GM23338 (cell line): ENCODE results near the gene ZDHHC12. TPM values are rescaled to one million over a fixed set of nuclear protein-coding genes. Genes with fewer than 3 reads are reported as not detected.
"Not testable (repeated sequence)": the region's sequence is repeated elsewhere in the genome, so short reads cannot be mapped to it uniquely, and the experiment has no call there.

Source experiments
- ATAC-seq: fragments of 200-7000 bp; cut with Tn5 transposase; 3 replicates; pipeline ENCODE4 v1.9.1; 2020
- DNase-seq: peaks from one replicate; pipeline ENCODE4 v3.0.0-alpha.2; 2015; ENCODE audit warnings: low spot score
- H2AFZ ChIP-seq: fragments of 200-600 bp; sonication (generic); 2 replicates; pipeline ENCODE4 v1.8.0; 2016; ENCODE audit warnings: antibody characterized with exemption, mild to moderate bottlenecking, moderate library complexity
- H3F3A ChIP-seq: fragments of 200-600 bp; sonication (generic); replicated peaks from 2 replicates; pipeline ENCODE4 v1.8.0; 2017; ENCODE audit warnings: antibody characterized with exemption, mixed run types, low read depth
- H3K27ac ChIP-seq: fragments of 200-600 bp; sonication (generic); 2 replicates; pipeline ENCODE4 v1.6.1; 2016; ENCODE audit warnings: low read depth
- H3K27me3 ChIP-seq: fragments of 200-600 bp; sonication (generic); 2 replicates; pipeline ENCODE4 v1.8.0; 2016; ENCODE audit warnings: mild to moderate bottlenecking, mixed run types, moderate library complexity; ENCODE audit not compliant: insufficient read depth
- H3K36me3 ChIP-seq: fragments of 200-600 bp; sonication (generic); 2 replicates; pipeline ENCODE4 v1.8.0; 2016; ENCODE audit warnings: mild to moderate bottlenecking; ENCODE audit not compliant: insufficient read depth
- H3K4me1 ChIP-seq: fragments of 200-600 bp; sonication (generic); 2 replicates; pipeline ENCODE4 v1.8.0; 2016; ENCODE audit warnings: mild to moderate bottlenecking, moderate library complexity; ENCODE audit not compliant: insufficient read depth
- H3K4me2 ChIP-seq: fragments of 200-600 bp; sonication (generic); 2 replicates; pipeline ENCODE4 v1.7.1; 2017; ENCODE audit warnings: mixed run types
- H3K4me3 ChIP-seq: fragments of 200-600 bp; sonication (generic); 2 replicates; pipeline ENCODE4 v1.6.1; 2016; ENCODE audit warnings: mixed run types
- H3K79me2 ChIP-seq: fragments of 200-600 bp; sonication (generic); replicated peaks from 2 replicates; pipeline ENCODE4 v1.8.0; 2017; ENCODE audit warnings: mild to moderate bottlenecking; ENCODE audit not compliant: insufficient read depth
- H3K9me2 ChIP-seq: fragments of 200-600 bp; sonication (generic); 2 replicates; pipeline ENCODE4 v1.8.0; 2017; ENCODE audit not compliant: insufficient read depth
- H4K20me1 ChIP-seq: fragments of 200-600 bp; sonication (generic); replicated peaks from 2 replicates; pipeline ENCODE4 v1.8.0; 2017; ENCODE audit warnings: mild to moderate bottlenecking; ENCODE audit not compliant: insufficient read depth
- H3K27ac Mint-ChIP-seq: 2 replicates; pipeline ENCODE4 v1.8.0; 2020; ENCODE audit warnings: inconsistent platforms, mild to moderate bottlenecking, moderate library complexity, mixed read lengths
- H3K27me3 Mint-ChIP-seq: 3 replicates; pipeline ENCODE4 v1.8.0; 2022; ENCODE audit warnings: low read depth, mild to moderate bottlenecking, moderate library complexity, mixed read lengths, inconsistent platforms; ENCODE audit not compliant: insufficient read depth, poor library complexity
- H3K36me3 Mint-ChIP-seq: 3 replicates; pipeline ENCODE4 v1.8.0; 2021; ENCODE audit warnings: low read depth, mild to moderate bottlenecking, inconsistent platforms, moderate library complexity, mixed read lengths
- H3K4me1 Mint-ChIP-seq: 3 replicates; pipeline ENCODE4 v1.8.0; 2020; ENCODE audit warnings: mild to moderate bottlenecking, inconsistent platforms, mixed read lengths
- H3K4me3 Mint-ChIP-seq: 3 replicates; pipeline ENCODE4 v1.8.0; 2021; ENCODE audit warnings: moderate library complexity, mild to moderate bottlenecking, inconsistent platforms, mixed read lengths
- H3K9me3 Mint-ChIP-seq: 3 replicates; pipeline ENCODE4 v1.8.0; 2020; ENCODE audit warnings: moderate library complexity, mild to moderate bottlenecking, inconsistent platforms, mixed read lengths
- EZH2 ChIP-seq: fragments of 200-600 bp; sonication (generic); IDR thresholded peaks from one replicate; pipeline ENCODE4 v1.8.0; 2017; ENCODE audit warnings: antibody characterized with exemption, mild to moderate bottlenecking, low read depth; ENCODE audit not compliant: unreplicated experiment
- EZH2phosphoT487 ChIP-seq: fragments of 200-600 bp; sonication (generic); IDR thresholded peaks from one replicate; pipeline ENCODE4 v1.8.1; 2018; ENCODE audit warnings: antibody characterized with exemption; ENCODE audit not compliant: unreplicated experiment
- NANOG ChIP-seq: IDR thresholded peaks from 2 replicates; pipeline ENCODE4 v1.6.1; 2016; ENCODE audit warnings: antibody characterized with exemption, borderline replicate concordance
- POLR2AphosphoS5 ChIP-seq: IDR thresholded peaks from 2 replicates; pipeline ENCODE4 v1.6.1; 2016; ENCODE audit warnings: antibody characterized with exemption, low read depth
- REST ChIP-seq: IDR thresholded peaks from one replicate; pipeline ENCODE4 v1.6.1; 2018; ENCODE audit warnings: antibody characterized with exemption; ENCODE audit not compliant: unreplicated experiment
- ZNF114 ChIP-seq: fragments of 250-450 bp; sonication (Bioruptor Pico); IDR thresholded peaks from 2 replicates; pipeline ENCODE4 v1.5.0; 2020; ENCODE audit warnings: mild to moderate bottlenecking, moderate library complexity
- ZNF331 ChIP-seq: fragments of 250-450 bp; sonication (Bioruptor Pico); IDR thresholded peaks from 2 replicates; pipeline ENCODE4 v1.5.0; 2020; ENCODE audit warnings: low read depth, mild to moderate bottlenecking, moderate library complexity
- polyA plus RNA-seq: library from polyadenylated mRNA; unstranded; fragments of >200 nt; fragmentation: Nextera tagmentation; extraction: Ambion mirVana; gene quantifications from 2 replicates; pipeline ENCODE4 v1.2.1, GENCODE V29; 2016
- total RNA-seq: library from RNA; depleted of rRNA; stranded (reverse); fragments of >200 nt; shearing (Covaris generic); gene quantifications from 2 replicates; pipeline ENCODE4 v1.2.3, GENCODE V29; 2014

The ZDHHC12 gene
- total and polyA plus RNA-seq, 2 experiments from 2014 or later, result 47.5 to 54.1 TPM

GRCh38 chr9:128699096-128699795 lies 24.7 kb downstream of the ZDHHC12 start:
- not testable (repeated sequence) for H3K27me3 ChIP-seq, H3K79me2 ChIP-seq, H2AFZ ChIP-seq, H3K9me3 Mint-ChIP-seq, H3K4me1 Mint-ChIP-seq, H3K27ac Mint-ChIP-seq, H3K4me3 Mint-ChIP-seq, DNase-seq, H3K4me2 ChIP-seq, H3K4me3 ChIP-seq, H3K4me1 ChIP-seq, H3K9me2 ChIP-seq, ATAC-seq, H3K27ac ChIP-seq
- Histone ChIP-seq H3K36me3 (peaks cover 26% of the 10 kb centered on the region), H3F3A (peaks cover 53% of the 10 kb centered on the region), H4K20me1 (peaks cover 13% of the 10 kb centered on the region; the same call in 1 of the 2 replicates)
- Mint-ChIP-seq H3K27me3 (peaks cover 25% of the 10 kb centered on the region), H3K36me3 (peaks cover 36% of the 10 kb centered on the region)

- Histone ChIP-seq H3F3A (peaks cover 70% of the 10 kb centered on the region), H3K36me3 (peaks cover 47% of the 10 kb centered on the region), H3K9me2 (no peaks in the 10 kb centered on the region), H3K79me2 (peaks cover 23% of the 10 kb centered on the region), H4K20me1 (peaks cover 30% of the 10 kb centered on the region), H3K27ac (peak overlapping the region; percentile 29; the same call in 1 of the 2 replicates), H3K4me1 (no peaks in the 10 kb centered on the region), H3K27me3 (no peaks in the 10 kb centered on the region), H3K4me3 (no peak overlapping the region), H2AFZ (no peak overlapping the region), H3K4me2 (no peak overlapping the region)
- ATAC-seq (peak; percentile 17), DNase-seq (no peak)
- TF ChIP-seq POLR2AphosphoS5 (peak; percentile 62), ZNF114 (CRISPR knock-in tag) (no peak), EZH2phosphoT487 (no peak), EZH2 (no peak)
- 0 out of 3 replicates have a peak overlapping the region, but pooled peaks have one; percentile 30 for H3K4me3 Mint-ChIP-seq
- H3K27ac Mint-ChIP-seq, result no peak overlapping the region
- H3K36me3 Mint-ChIP-seq, result peaks cover 57% of the 10 kb centered on the region
- H3K27me3 Mint-ChIP-seq, result peaks cover 20% of the 10 kb centered on the region
- no peaks in the 10 kb centered on the region; the same call in 2 of the 3 replicates for H3K9me3 Mint-ChIP-seq
- H3K4me1 Mint-ChIP-seq, result no peaks in the 10 kb centered on the region; the same call in 2 of the 3 replicates
Measured at GRCh38 chr9:128696923-128697707, 26.8 kb downstream of the ZDHHC12 start.

GRCh38 chr9:128694344-128694743 lies 29.6 kb downstream of the ZDHHC12 start:
- peaks cover 46% of the 10 kb centered on the region for H4K20me1 ChIP-seq
- no peak overlapping the region for H3K27ac ChIP-seq
- H3K36me3 ChIP-seq, result peaks cover 64% of the 10 kb centered on the region
- no peaks in the 10 kb centered on the region for H3K27me3 ChIP-seq
- no peak for ATAC-seq
- no peak for DNase-seq
- no peak overlapping the region for H2AFZ ChIP-seq
- Mint-ChIP-seq H3K27me3 (peaks cover 17% of the 10 kb centered on the region), H3K36me3 (peaks cover 78% of the 10 kb centered on the region), H3K4me1 (peaks cover 8% of the 10 kb centered on the region), H3K27ac (no peak overlapping the region), H3K9me3 (no peaks in the 10 kb centered on the region; the same call in 2 of the 3 replicates), H3K4me3 (no peak overlapping the region)
- H3K4me1 ChIP-seq, result peaks cover 11% of the 10 kb centered on the region
- H3K4me3 ChIP-seq, result no peak overlapping the region
- TF ChIP-seq REST, result no peak
- no peak for TF ChIP-seq ZNF331 (CRISPR knock-in tag)
- no peak for TF ChIP-seq EZH2
- TF ChIP-seq NANOG, result no peak
- H3K79me2 ChIP-seq, result peaks cover 44% of the 10 kb centered on the region
- no peak overlapping the region for H3K4me2 ChIP-seq
- no peaks in the 10 kb centered on the region for H3K9me2 ChIP-seq
- H3F3A ChIP-seq, result peaks cover 66% of the 10 kb centered on the region

- not testable (repeated sequence) for H3K4me3 ChIP-seq, H3K4me2 ChIP-seq, ATAC-seq, H3K4me3 Mint-ChIP-seq, H3K4me1 Mint-ChIP-seq, H3K27ac Mint-ChIP-seq, H3K9me3 Mint-ChIP-seq, H3K9me2 ChIP-seq, DNase-seq, H3K27me3 ChIP-seq, H2AFZ ChIP-seq
- peaks cover 46% of the 10 kb centered on the region for H4K20me1 ChIP-seq
- Mint-ChIP-seq H3K36me3 (peaks cover 78% of the 10 kb centered on the region), H3K27me3 (peaks cover 15% of the 10 kb centered on the region)
- H3K36me3 ChIP-seq, result peaks cover 64% of the 10 kb centered on the region
- peaks cover 63% of the 10 kb centered on the region for H3F3A ChIP-seq
- H3K79me2 ChIP-seq, result peaks cover 44% of the 10 kb centered on the region
- peaks cover 11% of the 10 kb centered on the region for H3K4me1 ChIP-seq
- peak overlapping the region; percentile 57; the same call in 1 of the 2 replicates for H3K27ac ChIP-seq
Measured at GRCh38 chr9:128693738-128694137, 30.2 kb downstream of the ZDHHC12 start.
